Astrocyte of the hippocampus (primary cell): ENCODE results near the gene RAB13.

Source experiments
- DNase-seq: peaks from one replicate; pipeline ENCODE4 v3.0.0; 2011; ENCODE audit warnings: low read depth, low spot score

The RAB13 gene

GRCh38 chr1:153978274-153978909 lies 7.7 kb downstream of the RAB13 start:
- DNase-seq = no peak

GRCh38 chr1:153977250-153978240 lies 8.6 kb downstream of the RAB13 start, which contains the start of gene JTB:
TSS of gene JTB (minus strand) at chr1:153977674. CDS start at chr1:153977252, 422 bp downstream.
- DNase-seq = peak; percentile 92

- DNase-seq = peak; percentile 42
Measured at GRCh38 chr1:153976819-153977249, 9.3 kb downstream of the RAB13 start.

GRCh38 chr1:153973525-153973924 lies 12.6 kb downstream of the RAB13 start:
- DNase-seq = no peak

- DNase-seq = no peak
Measured at GRCh38 chr1:153973071-153973470, 13.1 kb downstream of the RAB13 start.

- no peak for DNase-seq
Measured at GRCh38 chr1:153970346-153970745, 15.8 kb downstream of the RAB13 start.

GRCh38 chr1:153968972-153969371 lies 17.2 kb downstream of the RAB13 start:
- no peak for DNase-seq

GRCh38 chr1:153968408-153968807 lies 17.7 kb downstream of the RAB13 start:
- no peak for DNase-seq

- DNase-seq = no peak
Measured at GRCh38 chr1:153968000-153968363, 18.2 kb downstream of the RAB13 start.

- peak; percentile 98 for DNase-seq
Measured at GRCh38 chr1:153967107-153967999, 18.8 kb downstream of the RAB13 start, which contains the start of gene CREB3L4. TSS of gene CREB3L4 (plus strand) at chr1:153967902. CDS start at chr1:153968526, 624 bp downstream.

- DNase-seq = peak; percentile 71
Measured at GRCh38 chr1:153963850-153964331, 22.2 kb downstream of the RAB13 start.

GRCh38 chr1:153963030-153963849 lies 22.9 kb downstream of the RAB13 start, which contains the start of gene SLC39A1:
TSS of gene SLC39A1 (minus strand) at chr1:153963537. CDS start at chr1:153962715, 822 bp downstream.
- peak; percentile 99 for DNase-seq

GRCh38 chr1:153962088-153963029 lies 23.8 kb downstream of the RAB13 start:
- peak; percentile 62 for DNase-seq

GRCh38 chr1:153961421-153961820 lies 24.7 kb downstream of the RAB13 start:
- no peak for DNase-seq

GRCh38 chr1:153960206-153960605 lies 25.9 kb downstream of the RAB13 start:
- DNase-seq = no peak

- DNase-seq = no peak
Measured at GRCh38 chr1:153959454-153959853, 26.7 kb downstream of the RAB13 start.

- DNase-seq = no peak
Measured at GRCh38 chr1:153958961-153959260, 27.2 kb downstream of the RAB13 start.

GRCh38 chr1:153958111-153958960 lies 27.8 kb downstream of the RAB13 start, which contains the start of gene CRTC2:
TSS of gene CRTC2 (minus strand) at chr1:153958612. CDS start at chr1:153958497, 115 bp downstream.
- peak; percentile 99 for DNase-seq
